Measurements from ENCODE around the gene ARAP1.

Gene ARAP1

DNA sequence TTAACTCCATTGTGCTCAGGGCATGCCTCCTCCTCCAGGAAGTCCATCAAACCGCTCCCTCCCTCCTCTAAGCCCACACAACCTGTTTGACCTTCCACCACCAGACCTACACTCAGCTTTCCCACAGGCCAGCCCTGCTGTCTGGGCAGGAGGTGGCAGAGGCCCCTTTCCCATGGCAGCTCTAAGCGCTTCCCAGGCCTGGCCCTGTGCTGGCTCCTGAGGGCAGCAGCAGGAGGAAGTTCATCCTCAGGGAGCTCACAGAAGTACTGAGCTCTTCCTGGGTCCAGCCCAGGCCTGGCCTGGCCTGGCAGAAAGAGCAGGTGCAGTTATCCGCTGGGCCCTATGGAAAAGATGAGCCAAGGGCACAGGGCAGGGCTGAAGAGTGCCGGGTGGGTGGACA, 31.4 kb downstream of the ARAP1 start:
- in situ Hi-C loops (cut with HindIII; ENCODE audit: low pct_unique_long_range_greater_than_20kb, low sequenced_read_pairs): no loop called here
- TF ChIP-seq JUND (IDR thresholded peaks at IDR 0.05; ENCODE audit: low read depth): no peak
- DNase-seq (ENCODE audit: low read depth in 1 of 2, low spot score in 1 of 2): no peak

DNA sequence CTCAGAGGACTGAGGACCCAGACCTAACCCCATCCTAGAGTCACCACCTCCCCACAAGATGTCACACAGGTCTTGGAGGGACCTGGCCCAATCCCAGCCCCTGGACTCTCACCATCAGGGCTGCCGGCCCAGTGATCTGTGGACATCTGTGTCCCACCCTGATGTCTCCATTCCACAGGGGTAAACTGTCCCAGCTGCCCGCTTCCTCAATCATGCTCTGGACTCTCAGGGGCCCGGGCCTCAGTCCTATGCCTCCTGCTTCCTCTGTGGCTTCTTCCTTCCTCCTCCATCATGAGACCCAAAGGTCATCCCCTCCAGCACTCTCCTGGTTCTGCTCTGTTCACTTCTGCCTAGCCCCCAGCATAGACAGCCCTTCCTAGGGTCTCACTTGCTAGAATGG, 32.2 kb downstream of the ARAP1 start:
- TF ChIP-seq JUND (IDR thresholded peaks at IDR 0.05; ENCODE audit: low read depth): no peak
- in situ Hi-C loops (cut with HindIII; ENCODE audit: low pct_unique_long_range_greater_than_20kb, low sequenced_read_pairs): no loop called here
- no peak for DNase-seq (ENCODE audit: low read depth in 1 of 2, low spot score in 1 of 2)

DNA sequence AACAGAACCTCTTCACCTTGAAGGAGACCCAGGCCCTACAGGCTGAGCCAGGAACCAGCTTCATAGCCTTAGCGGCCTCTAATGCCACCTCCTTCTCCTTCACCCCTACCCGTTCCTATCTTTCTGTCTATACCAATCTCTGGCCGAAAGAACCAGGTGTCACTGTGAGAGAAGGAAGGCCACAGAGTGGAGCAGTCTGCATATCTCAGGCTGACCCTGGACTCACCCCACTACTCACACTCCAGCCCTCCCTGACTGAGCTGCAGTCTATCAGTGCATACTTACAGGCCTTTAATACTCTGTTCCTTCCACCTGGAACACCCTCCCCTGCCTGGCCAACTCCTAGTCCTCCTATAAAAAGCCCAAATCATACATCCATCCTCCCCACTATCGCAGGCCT, 32.7 kb downstream of the ARAP1 start:
- in situ Hi-C loops (cut with HindIII; ENCODE audit: low pct_unique_long_range_greater_than_20kb, low sequenced_read_pairs): no loop called here
- DNase-seq (ENCODE audit: low read depth in 1 of 2, low spot score in 1 of 2): no peak
- no peak for TF ChIP-seq JUND (IDR thresholded peaks at IDR 0.05; ENCODE audit: low read depth)

DNA sequence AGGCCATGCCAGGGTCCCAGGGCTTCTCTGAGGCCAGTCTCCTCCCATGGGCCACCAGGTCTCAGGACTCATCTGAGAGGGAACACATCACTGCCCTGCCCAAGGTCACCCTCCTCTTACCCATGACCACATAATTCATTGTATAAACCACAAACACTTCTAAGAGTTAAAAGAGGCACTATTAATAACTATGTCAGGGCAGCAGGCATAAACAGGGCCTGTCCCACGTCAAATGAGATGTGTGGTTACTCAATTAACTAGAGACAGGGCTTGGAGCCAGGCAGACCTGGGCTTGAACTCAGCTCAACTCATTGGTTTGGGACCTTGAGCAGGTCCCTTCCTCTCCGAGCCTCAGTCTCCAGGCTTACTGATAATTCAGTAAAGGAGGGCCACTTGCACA, 33.1 kb downstream of the ARAP1 start:
- DNase-seq (ENCODE audit: low read depth in 1 of 2, low spot score in 1 of 2): no peak
- no peak for TF ChIP-seq JUND (IDR thresholded peaks at IDR 0.05; ENCODE audit: low read depth)
- in situ Hi-C loops (cut with HindIII; ENCODE audit: low pct_unique_long_range_greater_than_20kb, low sequenced_read_pairs): no loop called here

DNA sequence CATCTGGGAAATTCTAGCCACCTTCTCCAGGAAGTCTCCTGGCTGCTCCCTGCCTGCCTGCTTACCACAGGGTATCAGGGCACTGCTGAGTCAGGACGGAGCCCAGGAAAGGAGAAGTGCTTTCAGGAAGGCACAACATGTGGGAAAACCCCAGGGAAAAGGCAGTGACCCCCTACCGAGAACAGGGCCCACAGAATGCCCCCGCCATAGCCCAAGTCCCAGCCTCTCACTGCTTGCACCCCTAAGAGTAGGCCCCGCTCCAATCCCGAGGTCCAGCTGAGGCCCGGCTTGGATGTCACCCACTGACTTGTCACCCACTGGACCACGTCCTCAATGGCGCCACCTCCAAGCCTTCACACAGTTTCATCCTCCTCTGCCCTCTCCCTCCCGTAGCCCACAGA, 34.1 kb downstream of the ARAP1 start:
- in situ Hi-C loops (cut with HindIII; ENCODE audit: low pct_unique_long_range_greater_than_20kb, low sequenced_read_pairs): no loop called here
- no peak for TF ChIP-seq JUND (IDR thresholded peaks at IDR 0.05; ENCODE audit: low read depth)
- no peak for DNase-seq (ENCODE audit: low read depth in 1 of 2, low spot score in 1 of 2)

DNA sequence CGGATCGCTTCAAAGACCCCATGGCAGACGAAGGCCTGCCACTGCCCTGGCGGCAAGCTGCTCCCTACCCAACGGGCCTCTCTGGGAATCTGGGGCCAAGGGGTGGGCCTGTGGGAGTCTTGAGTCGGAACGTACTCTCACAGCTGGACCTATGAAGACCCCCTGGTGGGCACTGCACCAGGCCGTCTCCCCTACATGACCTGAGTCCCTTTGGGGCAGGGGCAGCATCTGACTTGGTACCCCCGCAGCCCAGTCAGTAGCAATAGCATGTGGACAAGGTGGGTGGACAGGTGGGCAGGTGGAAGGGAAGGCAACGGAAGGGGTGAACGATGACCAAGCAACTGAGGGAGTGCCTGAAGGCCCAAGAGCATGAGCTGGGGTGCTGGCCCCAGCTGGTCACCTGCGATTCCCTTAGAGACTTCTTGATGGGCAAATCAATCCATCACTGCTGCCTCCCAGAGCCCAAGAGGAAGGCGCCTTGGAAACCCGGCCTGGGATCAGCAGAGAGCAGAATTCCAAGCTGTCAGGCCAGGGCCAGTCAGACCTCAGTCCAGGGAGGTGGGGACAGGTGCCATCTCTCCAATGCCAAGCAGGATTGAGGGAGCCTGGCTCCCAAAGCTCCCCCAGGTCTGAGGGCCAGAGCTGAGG, 35.3 kb downstream of the ARAP1 start:
- TF ChIP-seq JUND (IDR thresholded peaks at IDR 0.05; ENCODE audit: low read depth): no peak
- in situ Hi-C loops (cut with HindIII; ENCODE audit: low pct_unique_long_range_greater_than_20kb, low sequenced_read_pairs): no loop called here
- DNase-seq (ENCODE audit: low read depth in 1 of 2, low spot score in 1 of 2): no peak

DNA sequence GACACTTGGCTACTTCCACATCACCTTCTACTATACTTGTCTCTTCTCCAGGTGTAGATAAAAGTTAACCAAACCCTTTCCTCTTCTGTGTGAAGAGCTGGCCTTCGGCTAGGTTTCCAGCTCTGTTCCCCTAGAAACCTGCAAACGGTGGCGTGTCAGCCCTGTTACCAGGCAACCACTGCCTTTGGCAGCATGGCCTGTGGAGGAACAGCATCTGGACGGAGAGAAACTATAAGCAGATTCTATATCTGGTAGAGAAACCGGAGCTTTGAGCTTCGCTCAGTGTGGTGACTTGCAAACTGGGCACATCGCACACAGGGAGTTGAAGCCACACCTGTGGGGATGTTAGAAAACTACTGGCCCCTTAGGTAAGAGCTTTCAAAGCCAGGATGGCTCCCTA, 35.9 kb downstream of the ARAP1 start:
- in situ Hi-C loops (cut with HindIII; ENCODE audit: low pct_unique_long_range_greater_than_20kb, low sequenced_read_pairs): no loop called here
- TF ChIP-seq JUND (IDR thresholded peaks at IDR 0.05; ENCODE audit: low read depth): no peak
- DNase-seq (ENCODE audit: low read depth in 1 of 2, low spot score in 1 of 2): no peak

DNA sequence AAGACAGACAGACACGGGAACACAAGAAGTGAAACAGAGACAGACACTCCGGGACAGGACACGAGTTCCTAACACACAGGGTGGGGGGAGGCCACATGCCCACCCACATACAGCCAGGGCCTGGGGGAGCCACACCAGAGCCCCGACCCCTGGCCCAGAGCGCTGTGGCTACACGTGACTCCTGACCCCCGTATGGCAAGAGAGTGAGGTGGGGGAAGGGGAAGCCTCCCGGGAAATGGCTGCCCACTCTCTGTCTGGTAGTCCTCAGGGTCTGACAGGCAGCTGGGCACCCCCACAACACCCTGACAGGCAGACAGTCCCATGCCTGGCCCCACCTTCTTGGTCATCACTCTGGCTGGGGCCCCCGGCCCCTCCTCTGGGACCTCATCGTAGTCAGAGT, 39.4 kb downstream of the ARAP1 start:
- no peak for TF ChIP-seq JUND (IDR thresholded peaks at IDR 0.05; ENCODE audit: low read depth)
- in situ Hi-C loops (cut with HindIII; ENCODE audit: low pct_unique_long_range_greater_than_20kb, low sequenced_read_pairs): no loop called here
- DNase-seq (ENCODE audit: low read depth in 1 of 2, low spot score in 1 of 2): no peak

DNA sequence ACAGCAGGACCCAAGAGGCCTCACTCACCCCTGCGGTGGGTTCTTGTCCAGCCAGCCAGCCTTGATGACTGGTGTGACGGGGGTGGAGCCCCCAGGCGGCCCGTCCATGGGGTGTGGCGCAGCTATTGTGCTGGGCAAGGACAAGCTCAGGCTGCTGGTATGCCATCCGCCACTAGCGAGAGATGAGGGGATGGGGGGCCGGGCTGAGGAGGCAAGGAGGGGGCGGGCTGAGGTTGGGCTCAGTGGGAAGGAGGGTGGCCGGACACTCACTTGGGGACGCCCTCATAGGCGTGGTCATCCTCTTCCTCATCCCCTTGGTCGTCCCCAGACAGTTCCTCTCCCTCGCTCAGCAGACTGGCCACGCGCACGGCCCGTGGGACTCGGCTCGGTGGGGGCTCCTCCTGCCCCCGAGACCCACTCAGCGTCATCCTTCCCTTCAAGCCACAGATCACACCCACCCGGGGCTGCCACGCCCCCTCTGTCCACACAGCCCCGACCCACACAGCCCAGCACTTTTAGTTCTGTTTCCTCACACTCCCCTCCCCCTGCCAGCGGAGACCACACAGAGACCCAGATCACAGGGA, 39.9 kb downstream of the ARAP1 start:
- TF ChIP-seq JUND (IDR thresholded peaks at IDR 0.05; ENCODE audit: low read depth): no peak
- no peak for DNase-seq (ENCODE audit: low read depth in 1 of 2, low spot score in 1 of 2)
- in situ Hi-C loops (cut with HindIII; ENCODE audit: low pct_unique_long_range_greater_than_20kb, low sequenced_read_pairs): no loop called here

DNA sequence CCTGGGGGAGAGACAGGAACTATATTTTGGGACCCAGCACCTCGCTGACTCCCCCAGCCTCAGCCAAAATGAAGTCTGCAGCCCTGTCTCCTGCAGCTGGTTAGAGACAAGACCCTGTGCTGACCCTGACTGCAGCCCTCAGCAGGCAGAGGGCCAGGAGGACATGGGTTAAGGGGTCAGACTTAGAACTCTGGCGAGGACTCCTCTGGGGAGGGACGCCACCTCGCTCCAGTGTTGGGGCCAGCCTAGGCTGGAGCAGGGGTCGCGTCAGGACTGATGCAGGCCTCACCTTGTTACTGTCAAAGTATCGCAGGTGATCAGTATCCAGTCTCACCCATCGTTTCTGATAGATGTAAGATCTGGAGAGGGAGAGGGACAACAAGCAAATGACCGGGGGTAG, 41.1 kb downstream of the ARAP1 start:
- in situ Hi-C loops (cut with HindIII; ENCODE audit: low pct_unique_long_range_greater_than_20kb, low sequenced_read_pairs): no loop called here
- no peak for DNase-seq (ENCODE audit: low read depth in 1 of 2, low spot score in 1 of 2)
- TF ChIP-seq JUND (IDR thresholded peaks at IDR 0.05; ENCODE audit: low read depth): no peak

DNA sequence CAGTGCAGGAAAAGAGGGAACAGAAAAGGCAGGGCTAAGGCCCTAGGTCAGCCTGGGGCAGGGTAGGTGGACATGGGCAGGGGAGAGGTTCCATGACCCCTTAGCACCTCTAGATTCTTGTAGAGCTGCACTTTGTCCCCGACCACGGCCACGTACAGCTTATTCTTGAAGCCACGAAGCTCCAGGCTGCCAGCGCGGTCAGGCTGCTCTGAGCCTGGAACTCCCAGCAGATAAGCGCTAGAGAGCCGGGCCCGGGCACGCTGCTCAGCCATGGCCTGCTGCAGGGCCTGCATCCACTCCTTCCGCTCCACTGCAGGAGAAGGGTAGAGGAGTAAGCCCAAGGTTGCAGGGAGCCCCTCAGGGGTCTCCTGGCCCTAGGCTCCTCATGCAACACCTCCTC, 41.9 kb downstream of the ARAP1 start:
- no peak for TF ChIP-seq JUND (IDR thresholded peaks at IDR 0.05; ENCODE audit: low read depth)
- in situ Hi-C loops (cut with HindIII; ENCODE audit: low pct_unique_long_range_greater_than_20kb, low sequenced_read_pairs): no loop called here
- DNase-seq (ENCODE audit: low read depth in 1 of 2, low spot score in 1 of 2): no peak

DNA sequence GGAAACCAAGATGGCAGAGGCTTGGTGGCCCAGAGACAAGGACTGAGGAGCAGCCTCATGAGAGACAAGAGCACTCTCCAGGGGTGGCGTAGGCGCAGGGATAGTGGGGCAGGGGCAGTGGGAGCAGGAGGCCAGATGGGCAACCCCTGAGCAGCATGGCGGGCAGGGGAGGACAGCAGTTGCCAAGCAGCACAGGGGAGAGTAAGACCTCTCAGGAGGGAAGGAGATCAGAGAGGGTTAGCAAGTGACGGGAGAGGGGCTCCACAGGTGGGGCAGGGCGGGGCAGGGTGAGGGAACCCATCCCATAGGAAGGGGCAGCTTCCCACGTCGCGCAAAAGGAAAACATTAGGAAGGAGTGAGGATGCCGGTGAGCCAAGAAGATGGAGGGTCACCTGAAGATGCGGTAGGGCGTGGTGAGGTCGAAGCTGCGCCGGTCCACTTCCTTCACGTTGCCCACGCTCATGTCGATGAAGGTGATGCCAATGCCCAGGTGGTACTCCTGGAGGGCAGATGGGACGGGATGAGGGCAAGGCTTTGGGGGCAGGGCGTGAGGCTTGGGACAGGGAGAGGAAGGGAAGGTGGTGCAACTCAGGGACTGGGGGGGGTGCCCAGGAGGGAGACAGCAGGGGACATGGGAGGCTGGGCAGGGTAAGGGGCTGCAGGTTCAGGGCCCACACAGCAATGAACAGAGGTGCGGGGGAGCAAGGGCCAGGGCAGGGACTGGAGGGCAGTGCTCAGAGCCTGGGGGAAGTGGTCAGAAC, 42.5 kb downstream of the ARAP1 start:
- in situ Hi-C loops (cut with HindIII; ENCODE audit: low pct_unique_long_range_greater_than_20kb, low sequenced_read_pairs): no loop called here
- no peak for TF ChIP-seq JUND (IDR thresholded peaks at IDR 0.05; ENCODE audit: low read depth)
- no peak for DNase-seq (ENCODE audit: low read depth in 1 of 2, low spot score in 1 of 2)

DNA sequence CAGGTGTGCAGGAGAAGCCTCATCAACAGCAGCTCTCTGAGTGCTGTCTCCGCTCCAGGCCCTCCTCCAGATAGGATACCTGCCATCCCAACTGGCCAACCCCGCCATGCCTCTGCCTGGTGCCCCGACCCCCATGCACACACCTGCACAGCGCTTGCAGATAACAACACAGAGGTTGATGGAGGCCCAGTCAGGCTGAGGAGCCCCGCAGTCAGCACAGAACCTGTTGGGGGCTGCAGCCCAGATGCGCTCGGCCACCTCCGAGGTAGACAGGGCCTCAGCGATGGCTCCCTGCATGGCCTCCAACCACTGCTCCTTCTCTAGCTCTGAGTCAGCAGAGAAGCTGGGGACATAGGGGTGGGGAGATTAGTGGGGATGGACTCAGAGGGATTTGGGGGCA, 45.2 kb downstream of the ARAP1 start:
- in situ Hi-C loops (cut with HindIII; ENCODE audit: low pct_unique_long_range_greater_than_20kb, low sequenced_read_pairs): no loop called here
- no peak for TF ChIP-seq JUND (IDR thresholded peaks at IDR 0.05; ENCODE audit: low read depth)
- DNase-seq (ENCODE audit: low read depth in 1 of 2, low spot score in 1 of 2): no peak
